Common myeloid progenitor, CD34-positive (primary cell): ENCODE measurements around the gene CD8A.
A peak's percentile ranks its signal among the peaks of the same experiment; 100 is the strongest.

Experiments used
- CTCF ChIA-PET: fragments of 350-600 bp; sonication (Branson Sonifier 250); formaldehyde crosslinking; loops from one replicate; lab custom pipeline; 2021; ENCODE audit warnings: antibody characterized with exemption; lab: Charles Lee
- POLR2A ChIA-PET: fragments of 350-600 bp; sonication (Branson Sonifier 250); formaldehyde crosslinking; loops from one replicate; lab custom pipeline; 2021; ENCODE audit warnings: antibody characterized with exemption; lab: Charles Lee
- DNase-seq, 3 donors: peaks; one replicate each; pipeline versions ENCODE4 v3.0.0 to v3.0.0-alpha.2; 2013
- H3K27ac ChIP-seq, 2 experiments: 1 replicate in 1 of 2; 2 replicates in 1 of 2; pipeline ENCODE4 v1.7.0; 2013; ENCODE audit warnings: inconsistent platforms in 2 of 2, low read length in 2 of 2, mild to moderate bottlenecking in 2 of 2, low read depth in 1 of 2, moderate library complexity in 1 of 2; ENCODE audit not compliant: severe bottlenecking in 2 of 2, insufficient read depth in 1 of 2, poor library complexity in 1 of 2
- H3K27me3 ChIP-seq, 5 experiments: replicated peaks in 2 of 5; 1 replicate in 3 of 5; 2 replicates in 2 of 5; pipeline versions ENCODE4 v1.6.1 to v1.7.0; 2013; ENCODE audit warnings: low read length in 4 of 5, mild to moderate bottlenecking in 2 of 5, moderate library complexity in 2 of 5, inconsistent platforms in 1 of 5; ENCODE audit not compliant: insufficient read depth in 5 of 5, control insufficient read depth in 4 of 5
- H3K36me3 ChIP-seq, 4 experiments: 1 replicate in 2 of 4; 2 replicates in 2 of 4; pipeline versions ENCODE4 v1.6.1 to v1.7.0; 2013; ENCODE audit warnings: low read length in 3 of 4, control low read depth in 1 of 4, mild to moderate bottlenecking in 1 of 4; ENCODE audit not compliant: control insufficient read depth in 4 of 4, insufficient read depth in 4 of 4
- H3K4me1 ChIP-seq, 4 experiments: 1 replicate in 3 of 4; 2 replicates in 1 of 4; pipeline versions ENCODE4 v1.6.1 to v1.7.1; 2013; ENCODE audit warnings: low read length in 3 of 4, mild to moderate bottlenecking in 3 of 4, control low read depth in 1 of 4, inconsistent platforms in 1 of 4, moderate library complexity in 1 of 4; ENCODE audit not compliant: control insufficient read depth in 4 of 4, insufficient read depth in 4 of 4; ENCODE audit errors: control extremely low read depth in 1 of 4
- H3K4me3 ChIP-seq, 7 experiments: 1 replicate in 4 of 7; 2 replicates in 3 of 7; pipeline versions ENCODE4 v1.5.1 to v1.7.0; 2013; ENCODE audit warnings: mild to moderate bottlenecking in 7 of 7, low read length in 6 of 7, moderate library complexity in 6 of 7, inconsistent platforms in 2 of 7, low read depth in 2 of 7, control low read depth in 1 of 7; ENCODE audit not compliant: insufficient read depth in 4 of 7, control insufficient read depth in 1 of 7; ENCODE audit errors: extremely low read depth in 1 of 7
- H3K9me3 ChIP-seq, 5 experiments: 1 replicate in 4 of 5; 2 replicates in 1 of 5; pipeline versions ENCODE4 v1.6.1 to v1.7.1; 2013; ENCODE audit warnings: low read length in 4 of 5, mild to moderate bottlenecking in 2 of 5, inconsistent platforms in 1 of 5, low read depth in 1 of 5, moderate library complexity in 1 of 5; ENCODE audit not compliant: control insufficient read depth in 4 of 5, insufficient read depth in 2 of 5; ENCODE audit errors: control extremely low read depth in 1 of 5
- WGBS: methylation state at CpG from one replicate; pipeline ENCODE4 v1.1.5; 2013; ENCODE audit not compliant: insufficient coverage; 5-methylcytosine and 5-hydroxymethylcytosine counted together

Gene CD8A

GRCh38 chr2:86822668-86823345, 32.1 kb upstream of the CD8A start:
- POLR2A ChIA-PET = no interaction called here
- peak in 1 of 3 donors; percentile 43 for DNase-seq
- peaks cover 0 to 7% (median 3%) of the 10 kb centered on the region in 5 experiments for H3K9me3 ChIP-seq
- CTCF ChIA-PET = no interaction called here
- H3K27me3 ChIP-seq = peaks cover 0 to 2% (median 0%) of the 10 kb centered on the region in 5 experiments
- H3K4me3 ChIP-seq = no peak overlapping the region
- H3K4me1 ChIP-seq = no peaks in the 10 kb centered on the region
- WGBS = 97% methylated on average over 3 of the region's 3 CpGs
- H3K27ac ChIP-seq = no peak overlapping the region
- H3K36me3 ChIP-seq = no peaks in the 10 kb centered on the region

GRCh38 chr2:86821842-86822241, 31.1 kb upstream of the CD8A start:
- WGBS = 89% methylated on average over 5 of the region's 6 CpGs
- DNase-seq = no peak
- CTCF ChIA-PET = no interaction called here
- Histone ChIP-seq H3K27me3 (peaks cover 0 to 2% (median 0%) of the 10 kb centered on the region in 5 experiments), H3K4me1 (no peaks in the 10 kb centered on the region), H3K4me3 (no peak overlapping the region), H3K27ac (no peak overlapping the region), H3K9me3 (peaks cover 0 to 7% (median 3%) of the 10 kb centered on the region in 5 experiments), H3K36me3 (no peaks in the 10 kb centered on the region)
- POLR2A ChIA-PET = no interaction called here

GRCh38 chr2:86821306-86821705, 30.6 kb upstream of the CD8A start:
- H3K4me1 ChIP-seq = no peaks in the 10 kb centered on the region
- peaks cover 0 to 7% (median 3%) of the 10 kb centered on the region in 5 experiments for H3K9me3 ChIP-seq
- no peak for DNase-seq
- POLR2A ChIA-PET = no interaction called here
- no peak overlapping the region for H3K4me3 ChIP-seq
- no peaks in the 10 kb centered on the region for H3K36me3 ChIP-seq
- CTCF ChIA-PET = no interaction called here
- H3K27ac ChIP-seq = no peak overlapping the region
- WGBS = 96% methylated on average over 13 of the region's 13 CpGs
- H3K27me3 ChIP-seq = peaks cover 0 to 2% (median 0%) of the 10 kb centered on the region in 5 experiments

GRCh38 chr2:86818957-86819356, 28.2 kb upstream of the CD8A start:
- H3K9me3 ChIP-seq = peaks cover 0 to 7% (median 3%) of the 10 kb centered on the region in 5 experiments
- H3K27me3 ChIP-seq = no peaks in the 10 kb centered on the region
- no peak for DNase-seq
- no peak overlapping the region for H3K27ac ChIP-seq
- CTCF ChIA-PET = interaction anchor here (1.5 kb wide), 1 partner anchor 11 kb away, joined by 3 read pairs; no protein-coding TSS in a partner anchor
- POLR2A ChIA-PET = no interaction called here
- whole genome bisulfite sequencing = no CpG with 5 or more reads among the region's 2 CpGs
- H3K4me1 ChIP-seq = no peaks in the 10 kb centered on the region
- no peak overlapping the region for H3K4me3 ChIP-seq
- H3K36me3 ChIP-seq = no peaks in the 10 kb centered on the region

GRCh38 chr2:86818114-86818801, 27.5 kb upstream of the CD8A start:
- H3K9me3 ChIP-seq = peaks cover 0 to 7% (median 3%) of the 10 kb centered on the region in 5 experiments
- DNase-seq = no peak
- no peak overlapping the region for H3K27ac ChIP-seq
- WGBS = no CpG with 5 or more reads among the region's 4 CpGs
- H3K27me3 ChIP-seq = no peaks in the 10 kb centered on the region
- no peak overlapping the region for H3K4me3 ChIP-seq
- ChIA-PET POLR2A (no interaction called here), CTCF (no interaction called here)
- no peaks in the 10 kb centered on the region for H3K36me3 ChIP-seq
- no peaks in the 10 kb centered on the region for H3K4me1 ChIP-seq

- WGBS = 60% methylated on average over 1 of the region's 1 CpG
- ChIA-PET CTCF (no interaction called here), POLR2A (no interaction called here)
- H3K4me1 ChIP-seq = no peaks in the 10 kb centered on the region
- H3K36me3 ChIP-seq = no peaks in the 10 kb centered on the region
- DNase-seq = no peak
- H3K4me3 ChIP-seq = no peak overlapping the region
- no peaks in the 10 kb centered on the region for H3K9me3 ChIP-seq
- H3K27me3 ChIP-seq = peaks cover 0 to 4% (median 0%) of the 10 kb centered on the region in 5 experiments
- no peak overlapping the region for H3K27ac ChIP-seq
These were observed 24.9 kb upstream of the CD8A start for GRCh38 chr2:86815611-86816010.

GRCh38 chr2:86809481-86810121, 18.9 kb upstream of the CD8A start:
- peak overlapping the region in 6 of 7 experiments; percentile 15 to 61 (median 46) for H3K4me3 ChIP-seq

More at GRCh38 chr2:86809481-86810121, 18.9 kb upstream of the CD8A start:
- WGBS = 27% methylated on average over 25 of the region's 43 CpGs
- H3K27me3 ChIP-seq = peaks cover 0 to 37% (median 10%) of the 10 kb centered on the region in 5 experiments
- no peaks in the 10 kb centered on the region for H3K9me3 ChIP-seq
- ChIA-PET CTCF (no interaction called here), POLR2A (no interaction called here)
- H3K27ac ChIP-seq = no peak overlapping the region
- H3K4me1 ChIP-seq = peaks cover 0 to 30% (median 23%) of the 10 kb centered on the region in 4 experiments
- DNase-seq = no peak
- no peaks in the 10 kb centered on the region for H3K36me3 ChIP-seq
